GM18873 (cell line): ENCODE data around the gene BAG2.

Experiments used
- ATAC-seq: cut with Tn5 transposase; IDR thresholded peaks from one replicate; pipeline ENCODE4 v1.9.1; 2021; ENCODE audit warnings: mild to moderate bottlenecking, moderate library complexity, moderate number of reproducible peaks; ENCODE audit not compliant: unreplicated experiment, low FRiP score

Gene BAG2

GRCh38 chr6:57221191-57221935 lies 49.2 kb downstream of the BAG2 start:
- peak; percentile 54 for ATAC-seq

- peak; percentile 69 for ATAC-seq
These were observed 50.0 kb downstream of the BAG2 start, which contains the start of gene RAB23 for GRCh38 chr6:57221936-57222742. Gene RAB23, minus strand, starts transcription at chr6:57222307. Its CDS starts 11,927 bp downstream, at chr6:57210380.

DNA sequence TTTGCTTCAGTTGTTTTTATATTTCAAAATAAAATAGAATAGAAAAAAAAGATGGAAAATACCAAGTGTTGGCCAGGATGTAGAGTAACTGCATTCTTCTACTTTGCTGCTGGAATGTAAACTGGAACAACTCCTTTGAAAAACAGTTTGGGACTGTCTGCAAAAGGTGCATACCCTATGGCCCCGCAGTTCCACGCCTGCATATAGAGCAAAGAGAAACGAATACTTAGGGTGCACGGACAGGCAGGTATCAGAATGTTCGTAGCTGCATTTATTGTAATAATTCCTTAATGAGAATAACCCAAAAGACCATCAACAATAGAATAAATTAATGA lies 50.6 kb downstream of the BAG2 start:
- no peak for ATAC-seq

GRCh38 chr6:57224769-57225515 lies 52.8 kb downstream of the BAG2 start:
- no peak for ATAC-seq

- no peak for ATAC-seq
These were observed 54.1 kb downstream of the BAG2 start for GRCh38 chr6:57226221-57226620.
